Neural cell (in vitro differentiated cells): ENCODE data around the gene LINGO1.

Experiments
- CTCF ChIP-seq: fragments of 450-650 bp; IDR thresholded peaks from 2 replicates; pipeline ENCODE4 v1.5.1; 2014; ENCODE audit warnings: antibody characterized with exemption, mild to moderate bottlenecking, moderate library complexity; ENCODE audit not compliant: poor library complexity, severe bottlenecking
- EP300 ChIP-seq: fragments of 450-650 bp; conservative IDR thresholded peaks from 2 replicates; pipeline ENCODE4 v1.6.1; 2014; ENCODE audit warnings: antibody characterized with exemption, mild to moderate bottlenecking, moderate library complexity; ENCODE audit not compliant: poor library complexity, severe bottlenecking
- POLR2AphosphoS5 ChIP-seq: IDR thresholded peaks from 2 replicates; pipeline ENCODE4 v1.6.1; 2012
- REST ChIP-seq: IDR thresholded peaks from 2 replicates; pipeline ENCODE4 v1.6.1; 2012; ENCODE audit warnings: borderline replicate concordance
- SMC3 ChIP-seq: fragments of 450-650 bp; conservative IDR thresholded peaks from 2 replicates; pipeline ENCODE4 v1.6.1; 2014; ENCODE audit warnings: antibody characterized with exemption, mild to moderate bottlenecking, moderate library complexity; ENCODE audit not compliant: poor library complexity

DNA sequence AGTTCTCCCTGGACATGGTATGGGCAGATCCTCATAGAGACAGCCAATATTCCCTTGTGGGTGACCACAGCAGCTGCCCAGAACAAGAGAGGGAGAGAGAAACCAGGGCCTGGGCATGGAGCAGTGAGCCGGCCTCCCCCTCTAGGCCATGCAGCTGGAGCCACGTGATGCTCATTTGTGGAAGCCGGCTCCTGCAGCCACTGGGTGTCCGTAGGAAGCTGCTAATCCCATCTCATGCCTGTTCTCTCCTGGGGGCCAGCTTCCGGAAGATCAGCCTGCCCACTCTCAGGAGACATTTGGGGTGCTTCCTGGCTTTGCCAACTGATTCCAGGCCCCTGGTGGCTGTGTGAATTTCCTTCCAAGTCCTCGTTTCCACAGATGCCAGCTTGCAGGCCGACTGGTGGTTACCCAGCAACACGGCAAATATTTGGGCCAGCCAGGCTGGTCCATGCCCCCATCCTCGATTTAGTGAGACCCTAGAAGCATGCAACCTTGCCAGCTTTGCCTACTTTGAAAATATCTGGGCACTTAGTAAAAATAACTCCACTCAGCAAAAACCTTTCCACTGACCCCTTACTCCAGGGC is 55.3 kb downstream of the LINGO1 start:
- TF ChIP-seq CTCF (no peak), REST (no peak), EP300 (no peak), SMC3 (no peak), POLR2AphosphoS5 (no peak)
